Hepatocyte (in vitro differentiated cells): ENCODE data around the gene TMC6. TPM values are rescaled to one million over a fixed set of nuclear protein-coding genes. Genes with fewer than 3 reads are reported as not detected.

ENCODE experiments used
- DNase-seq: peaks from one replicate; pipeline ENCODE4 v3.0.0-alpha.2; 2016; ENCODE audit warnings: low spot score
- H2AFZ ChIP-seq: fragments of 200-600 bp; sonication (generic); 2 replicates; pipeline ENCODE4 v1.6.0; 2016; ENCODE audit warnings: antibody characterized with exemption, mild to moderate bottlenecking
- H3K27ac ChIP-seq: fragments of 200-600 bp; sonication (generic); 2 replicates; pipeline ENCODE4 v1.5.1; 2016; ENCODE audit warnings: mild to moderate bottlenecking
- H3K27me3 ChIP-seq: fragments of 200-600 bp; sonication (generic); 2 replicates; pipeline ENCODE4 v1.6.1; 2016
- H3K36me3 ChIP-seq: fragments of 200-600 bp; sonication (generic); replicated peaks from 2 replicates; pipeline ENCODE4 v1.5.1; 2016; ENCODE audit warnings: low read depth; ENCODE audit not compliant: insufficient read depth
- H3K4me1 ChIP-seq: fragments of 200-600 bp; sonication (generic); 2 replicates; pipeline ENCODE4 v1.5.1; 2016; ENCODE audit warnings: mild to moderate bottlenecking, moderate library complexity; ENCODE audit not compliant: insufficient read depth
- H3K4me2 ChIP-seq: fragments of 200-600 bp; sonication (generic); 2 replicates; pipeline ENCODE4 v1.6.0; 2016
- H3K4me3 ChIP-seq: fragments of 200-600 bp; sonication (generic); 2 replicates; pipeline ENCODE4 v1.5.1; 2016; ENCODE audit warnings: mild to moderate bottlenecking
- H3K79me2 ChIP-seq: fragments of 200-600 bp; sonication (generic); 2 replicates; pipeline ENCODE4 v1.6.0; 2017; ENCODE audit warnings: mild to moderate bottlenecking
- H3K9me2 ChIP-seq: fragments of 200-600 bp; sonication (generic); replicated peaks from 2 replicates; pipeline ENCODE4 v1.6.0; 2017; ENCODE audit warnings: mild to moderate bottlenecking; ENCODE audit not compliant: insufficient read depth
- H3K9me3 ChIP-seq: fragments of 200-600 bp; sonication (generic); 2 replicates; pipeline ENCODE4 v1.5.1; 2016; ENCODE audit warnings: low read depth, mild to moderate bottlenecking
- H4K20me1 ChIP-seq: fragments of 200-600 bp; sonication (generic); 2 replicates; pipeline ENCODE4 v1.6.0; 2016; ENCODE audit warnings: mild to moderate bottlenecking; ENCODE audit not compliant: insufficient read depth, poor library complexity, severe bottlenecking
- EZH2 ChIP-seq: fragments of 200-600 bp; sonication (generic); IDR thresholded peaks from 2 replicates; pipeline ENCODE4 v1.6.1; 2016; ENCODE audit warnings: antibody characterized with exemption, mild to moderate bottlenecking, borderline replicate concordance
- EZH2phosphoT487 ChIP-seq: fragments of 200-600 bp; sonication (generic); IDR thresholded peaks from one replicate; pipeline ENCODE4 v1.6.1; 2018; ENCODE audit warnings: antibody characterized with exemption, mild to moderate bottlenecking, low read depth, moderate library complexity; ENCODE audit not compliant: unreplicated experiment, severe bottlenecking
- WGBS: methylation state at CpG from one replicate; pipeline ENCODE4 v1.1.6; 2016; ENCODE audit warnings: low lambda C conversion rate; ENCODE audit errors: missing lambda C conversion rate; 5-methylcytosine and 5-hydroxymethylcytosine counted together
- polyA plus RNA-seq: library from polyadenylated mRNA; unstranded; fragments of >200 nt; fragmentation: Nextera tagmentation; extraction: Ambion mirVana; gene quantifications from 2 replicates; pipeline ENCODE4 v1.2.1, GENCODE V29; 2016
- total RNA-seq: library from RNA; depleted of rRNA; stranded (reverse); fragments of >200 nt; gene quantifications from 2 replicates; pipeline ENCODE4 v1.2.3, GENCODE V29; 2014
- TF ChIP-seq, protein P1 (sequence below): fragments of 200-600 bp; sonication (generic); IDR thresholded peaks from 2 replicates; pipeline ENCODE4 v1.5.1; 2016; ENCODE audit warnings: antibody characterized with exemption, mild to moderate bottlenecking; ENCODE audit not compliant: poor library complexity

The TMC6 gene
- total and polyA plus RNA-seq, 2 experiments from 2014 or later = 26.7 to 57.9 TPM

GRCh38 chr17:78122216-78122930 is 6.2 kb downstream of the TMC6 start:
- peaks cover 7% of the 10 kb centered on the region for H3K4me1 ChIP-seq
- H3K9me2 ChIP-seq = no peaks in the 10 kb centered on the region
- H2AFZ ChIP-seq = no peak overlapping the region
- H3K4me3 ChIP-seq = no peak overlapping the region
- TF ChIP-seq EZH2 = no peak
- WGBS = 98% methylated on average over 21 of the region's 23 CpGs
- peaks cover 3% of the 10 kb centered on the region for H3K79me2 ChIP-seq
- H3K4me2 ChIP-seq = no peak overlapping the region
- H3K9me3 ChIP-seq = no peaks in the 10 kb centered on the region
- no peak for DNase-seq
- H4K20me1 ChIP-seq = no peaks in the 10 kb centered on the region
- H3K27ac ChIP-seq = no peak overlapping the region
- no peaks in the 10 kb centered on the region for H3K36me3 ChIP-seq
- no peaks in the 10 kb centered on the region for H3K27me3 ChIP-seq

DNA sequence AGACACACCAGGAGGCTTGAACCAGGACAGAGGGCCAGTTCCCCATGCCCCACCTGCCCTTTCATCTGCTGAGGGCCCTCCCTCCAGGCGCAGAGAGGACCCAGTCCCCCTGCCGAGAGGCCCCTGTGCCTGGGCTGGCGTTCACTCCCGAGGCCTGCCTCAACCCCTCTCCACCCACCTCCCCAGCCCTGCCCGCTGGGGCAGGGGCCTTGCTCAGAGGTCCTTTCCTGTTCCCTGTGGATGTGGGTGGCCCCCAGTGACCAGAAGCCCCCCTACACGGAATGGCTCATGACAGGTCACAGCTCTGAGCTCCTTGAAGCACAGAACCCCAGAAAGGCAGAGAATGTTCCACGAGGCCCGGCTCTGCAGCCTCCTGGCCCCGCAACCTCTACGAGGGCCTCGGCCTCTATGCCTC is 6.7 kb downstream of the TMC6 start:
- Histone ChIP-seq H3K4me2 (no peak overlapping the region), H3K4me1 (peaks cover 1% of the 10 kb centered on the region), H3K27me3 (no peaks in the 10 kb centered on the region), H3K27ac (no peak overlapping the region), H3K9me3 (no peaks in the 10 kb centered on the region), H3K9me2 (no peaks in the 10 kb centered on the region), H3K4me3 (no peak overlapping the region), H4K20me1 (no peaks in the 10 kb centered on the region), H3K79me2 (peaks cover under 1% of the 10 kb centered on the region), H3K36me3 (no peaks in the 10 kb centered on the region), H2AFZ (no peak overlapping the region)
- TF ChIP-seq EZH2phosphoT487 = no peak
- DNase-seq = no peak
- 86% methylated on average over 11 of the region's 11 CpGs for WGBS

- no peaks in the 10 kb centered on the region for H4K20me1 ChIP-seq
- no peak overlapping the region for H3K4me2 ChIP-seq
- DNase-seq = no peak
- no peak overlapping the region for H3K4me3 ChIP-seq
- no peaks in the 10 kb centered on the region for H3K79me2 ChIP-seq
- no peaks in the 10 kb centered on the region for H3K9me3 ChIP-seq
- H3K4me1 ChIP-seq = no peaks in the 10 kb centered on the region
- no peak overlapping the region for H2AFZ ChIP-seq
- no peaks in the 10 kb centered on the region for H3K27me3 ChIP-seq
- no peak overlapping the region for H3K27ac ChIP-seq
- H3K9me2 ChIP-seq = no peaks in the 10 kb centered on the region
- WGBS = 94% methylated on average over 31 of the region's 35 CpGs
- TF ChIP-seq EZH2 (no peak), EZH2phosphoT487 (no peak)
- TF ChIP-seq, protein P1, sequence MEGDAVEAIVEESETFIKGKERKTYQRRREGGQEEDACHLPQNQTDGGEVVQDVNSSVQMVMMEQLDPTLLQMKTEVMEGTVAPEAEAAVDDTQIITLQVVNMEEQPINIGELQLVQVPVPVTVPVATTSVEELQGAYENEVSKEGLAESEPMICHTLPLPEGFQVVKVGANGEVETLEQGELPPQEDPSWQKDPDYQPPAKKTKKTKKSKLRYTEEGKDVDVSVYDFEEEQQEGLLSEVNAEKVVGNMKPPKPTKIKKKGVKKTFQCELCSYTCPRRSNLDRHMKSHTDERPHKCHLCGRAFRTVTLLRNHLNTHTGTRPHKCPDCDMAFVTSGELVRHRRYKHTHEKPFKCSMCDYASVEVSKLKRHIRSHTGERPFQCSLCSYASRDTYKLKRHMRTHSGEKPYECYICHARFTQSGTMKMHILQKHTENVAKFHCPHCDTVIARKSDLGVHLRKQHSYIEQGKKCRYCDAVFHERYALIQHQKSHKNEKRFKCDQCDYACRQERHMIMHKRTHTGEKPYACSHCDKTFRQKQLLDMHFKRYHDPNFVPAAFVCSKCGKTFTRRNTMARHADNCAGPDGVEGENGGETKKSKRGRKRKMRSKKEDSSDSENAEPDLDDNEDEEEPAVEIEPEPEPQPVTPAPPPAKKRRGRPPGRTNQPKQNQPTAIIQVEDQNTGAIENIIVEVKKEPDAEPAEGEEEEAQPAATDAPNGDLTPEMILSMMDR = no peak
- H3K36me3 ChIP-seq = no peaks in the 10 kb centered on the region
Measured at GRCh38 chr17:78120971-78121800, 7.4 kb downstream of the TMC6 start.

DNA sequence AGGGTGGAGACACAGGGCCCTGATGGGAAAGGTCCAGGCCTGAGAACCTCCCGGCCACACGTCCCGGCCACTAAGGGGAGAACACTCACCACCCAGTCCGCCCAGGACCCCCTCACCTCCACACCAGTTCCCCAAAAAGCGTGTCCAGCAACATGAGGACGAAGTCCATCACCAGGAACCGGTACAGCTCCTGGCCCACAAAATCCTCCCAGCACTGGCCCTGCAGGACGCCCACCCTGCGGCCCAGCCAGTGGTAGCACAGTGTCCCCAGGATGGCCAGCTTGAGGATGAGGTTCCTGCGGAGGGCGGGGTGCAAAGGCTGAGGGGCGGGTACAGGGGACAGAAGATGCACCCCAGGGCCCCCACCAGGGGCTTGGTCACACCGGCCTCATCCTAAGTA is 8.0 kb downstream of the TMC6 start:
- Histone ChIP-seq H4K20me1 (no peaks in the 10 kb centered on the region), H2AFZ (no peak overlapping the region), H3K27me3 (no peaks in the 10 kb centered on the region), H3K79me2 (no peaks in the 10 kb centered on the region), H3K4me3 (no peak overlapping the region), H3K4me1 (no peaks in the 10 kb centered on the region), H3K9me2 (no peaks in the 10 kb centered on the region), H3K27ac (no peak overlapping the region), H3K4me2 (no peak overlapping the region), H3K36me3 (no peaks in the 10 kb centered on the region), H3K9me3 (no peaks in the 10 kb centered on the region)
- TF ChIP-seq, protein P1 = no peak
- TF ChIP-seq EZH2 = no peak
- TF ChIP-seq EZH2phosphoT487 = no peak
- WGBS = 96% methylated on average over 12 of the region's 13 CpGs
- no peak for DNase-seq
